Activated naive CD4-positive, alpha-beta T cell treated with anti-CD3 and anti-CD28 coated beads, Interleukin-2, amount 10 ng/mL, durations not matched to agents 7 days and 5 days (primary cell): Measurements from ENCODE around the gene WASL.
"Not testable (repeated sequence)": the region's sequence is repeated elsewhere in the genome, so short reads cannot be mapped to it uniquely, and the experiment has no call there.

ENCODE experiments used
- CTCF ChIA-PET: fragments of 350-600 bp; sonication (Branson Sonifier 250); formaldehyde crosslinking; loops from one replicate; lab custom pipeline; 2021; ENCODE audit warnings: antibody characterized with exemption; lab: Charles Lee
- DNase-seq: peaks from one replicate; pipeline ENCODE4 v3.0.0-alpha.2; 2020
- H3K27ac Mint-ChIP-seq: one replicate; pipeline ENCODE4 v1.8.0; 2021; ENCODE audit warnings: mild to moderate bottlenecking, moderate library complexity, mixed read lengths
- H3K27me3 Mint-ChIP-seq: one replicate; pipeline ENCODE4 v1.8.0; 2021; ENCODE audit warnings: mild to moderate bottlenecking, mixed read lengths
- H3K36me3 Mint-ChIP-seq: one replicate; pipeline ENCODE4 v1.8.0; 2021; ENCODE audit warnings: mixed read lengths
- H3K4me1 Mint-ChIP-seq: one replicate; pipeline ENCODE4 v1.8.0; 2021; ENCODE audit warnings: mixed read lengths
- H3K4me3 Mint-ChIP-seq: one replicate; pipeline ENCODE4 v1.8.0; 2021; ENCODE audit warnings: mild to moderate bottlenecking, moderate library complexity, mixed read lengths
- H3K9me3 Mint-ChIP-seq: one replicate; pipeline ENCODE4 v1.8.0; 2021; ENCODE audit warnings: mixed read lengths

Gene WASL

DNA sequence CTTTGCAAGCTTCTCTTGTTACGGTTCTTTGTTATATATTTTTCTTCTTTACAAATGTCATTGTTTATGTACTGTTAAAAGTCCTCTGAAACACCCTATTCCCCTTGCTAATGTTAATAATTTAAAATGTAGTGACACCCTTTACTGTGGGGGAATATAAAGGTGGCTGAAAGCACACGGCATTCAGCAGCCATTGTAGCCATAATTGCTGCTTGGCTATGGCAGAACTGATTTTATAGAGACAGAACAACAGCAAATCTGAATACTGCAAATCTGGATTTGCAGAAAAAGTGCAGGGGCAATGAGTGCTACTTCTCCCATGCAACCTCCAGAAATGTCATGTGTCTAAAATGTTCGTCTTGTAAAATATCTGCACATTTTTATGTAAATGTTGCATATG is 3.7 kb upstream of the WASL start:
- DNase-seq, result no peak
- Mint-ChIP-seq H3K4me3 (no peak overlapping the region), H3K9me3 (no peaks in the 10 kb centered on the region), H3K4me1 (peaks cover 27% of the 10 kb centered on the region), H3K27ac (no peak overlapping the region), H3K36me3 (peaks cover 4% of the 10 kb centered on the region), H3K27me3 (peaks cover 10% of the 10 kb centered on the region)
- CTCF ChIA-PET, result no interaction called here

DNA sequence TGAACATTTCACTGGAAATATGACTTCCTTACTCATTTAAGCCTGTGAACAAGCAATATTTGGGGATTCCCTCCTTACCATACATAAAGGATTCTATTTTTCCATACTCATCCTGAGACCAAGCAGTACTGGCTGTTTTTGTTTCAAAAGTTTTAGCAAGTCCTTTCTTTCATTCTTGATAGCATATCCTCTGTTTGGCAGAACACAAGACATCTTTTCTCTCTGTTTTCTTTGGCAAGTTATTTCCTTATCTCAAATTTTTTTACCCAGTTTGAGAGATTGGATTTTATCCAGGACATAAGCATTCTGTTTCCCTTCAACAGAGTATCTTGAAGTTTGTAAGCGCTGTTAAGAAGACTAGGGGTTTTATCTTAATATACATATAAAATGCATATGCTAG is 3.0 kb upstream of the WASL start:
- H3K4me3 Mint-ChIP-seq, result no peak overlapping the region
- DNase-seq, result no peak
- no peaks in the 10 kb centered on the region for H3K9me3 Mint-ChIP-seq
- H3K4me1 Mint-ChIP-seq, result peaks cover 34% of the 10 kb centered on the region
- H3K36me3 Mint-ChIP-seq, result peaks cover 6% of the 10 kb centered on the region
- no peak overlapping the region for H3K27ac Mint-ChIP-seq
- CTCF ChIA-PET, result no interaction called here
- peaks cover 10% of the 10 kb centered on the region for H3K27me3 Mint-ChIP-seq

DNA sequence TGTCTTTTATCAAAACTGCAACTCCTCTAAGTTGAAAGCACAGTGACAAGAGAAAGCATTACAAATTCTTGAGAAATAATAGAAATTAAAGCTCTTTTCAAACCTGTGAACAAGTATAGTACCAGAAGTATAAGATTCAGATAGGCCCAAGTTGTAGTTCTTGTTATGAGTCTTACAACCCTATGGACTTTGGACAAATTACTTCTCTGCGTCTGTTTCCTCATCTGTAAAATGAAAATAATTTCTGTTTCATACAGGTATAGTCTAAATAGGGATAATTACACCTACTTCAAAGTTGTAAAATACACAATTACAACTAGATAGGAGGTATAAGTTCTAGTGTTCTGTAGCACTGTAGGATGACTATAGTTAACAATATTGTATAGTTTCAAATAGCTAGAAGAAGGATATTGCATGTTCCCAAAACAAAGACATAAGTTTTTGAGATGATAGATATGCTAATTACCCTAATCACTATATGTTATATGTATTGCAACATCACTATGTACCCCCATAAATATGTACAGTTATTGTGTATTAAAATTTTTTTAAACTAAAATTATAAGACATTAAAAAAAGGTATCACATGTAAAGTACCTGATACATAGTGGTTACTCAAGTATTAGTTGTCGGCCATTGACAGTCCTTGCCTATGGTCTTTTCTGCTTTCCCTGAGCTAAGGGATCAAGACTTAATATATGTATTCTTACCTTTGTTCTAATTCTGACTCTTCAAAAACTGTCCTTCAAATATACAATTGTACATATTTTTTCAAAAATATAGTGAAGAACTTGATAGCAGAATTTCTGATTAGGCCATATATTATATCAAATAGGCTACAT is 1.8 kb upstream of the WASL start:
- peaks cover 10% of the 10 kb centered on the region for H3K27me3 Mint-ChIP-seq
- CTCF ChIA-PET, result interaction anchor here (0.5 to 1.3 kb wide), 3 partner anchors 24 to 126 kb away, joined by 3 to 5 read pairs (median 3); no protein-coding TSS in a partner anchor
- no peak overlapping the region for H3K27ac Mint-ChIP-seq
- H3K9me3 Mint-ChIP-seq, result no peaks in the 10 kb centered on the region
- no peak for DNase-seq
- H3K4me3 Mint-ChIP-seq, result no peak overlapping the region
- peaks cover 16% of the 10 kb centered on the region for H3K36me3 Mint-ChIP-seq
- peaks cover 45% of the 10 kb centered on the region for H3K4me1 Mint-ChIP-seq

DNA sequence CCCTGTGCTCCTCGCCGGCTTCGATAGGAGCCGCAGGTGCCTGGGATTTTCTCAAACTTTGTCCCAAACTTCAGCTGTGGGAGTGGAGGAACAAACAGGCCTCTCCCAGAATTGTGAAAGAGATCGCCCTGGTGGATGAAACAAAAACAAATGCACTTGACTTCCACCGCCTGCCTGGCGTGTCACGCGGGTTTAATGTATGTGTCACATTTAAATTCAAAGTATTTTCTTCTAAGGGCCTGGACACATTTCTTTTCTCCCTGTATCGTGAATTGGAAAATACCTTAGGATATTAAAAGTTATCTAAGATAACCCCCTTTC is 694 bp upstream of the WASL start:
- no peak for DNase-seq

DNA sequence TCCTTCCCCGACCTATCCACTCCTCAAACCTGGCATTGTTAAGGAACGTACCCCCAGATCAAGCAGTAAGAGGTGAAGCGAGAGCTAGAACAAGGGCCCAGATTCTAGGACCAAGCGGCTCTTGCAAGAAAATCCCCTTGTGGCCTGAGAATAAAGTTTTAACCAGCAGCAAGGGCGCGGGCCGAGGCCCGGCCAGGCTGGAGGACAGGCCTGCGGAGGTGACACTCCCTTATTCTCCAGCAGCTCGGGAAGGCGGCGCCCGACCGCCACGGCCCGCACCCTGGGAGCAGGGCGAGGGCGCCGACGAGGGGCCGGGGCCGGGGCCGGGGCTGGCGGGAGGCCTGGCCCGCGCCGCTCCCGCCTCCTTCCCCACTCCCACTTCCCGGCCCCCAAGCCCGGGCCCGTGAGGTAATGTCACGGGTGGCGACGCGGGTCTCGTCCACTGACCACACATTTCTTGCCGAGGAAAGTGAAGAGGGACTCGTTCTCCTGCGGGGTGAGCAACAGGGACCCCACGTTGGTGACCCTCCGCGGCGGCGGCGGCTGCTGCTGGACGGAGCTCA is 551 bp downstream of the WASL start:
- Mint-ChIP-seq H3K4me3 (peak overlapping the region; percentile 95), H3K27me3 (peaks cover 5% of the 10 kb centered on the region), H3K9me3 (no peaks in the 10 kb centered on the region), H3K27ac (peak overlapping the region; percentile 91), H3K36me3 (peaks cover 22% of the 10 kb centered on the region), H3K4me1 (peaks cover 53% of the 10 kb centered on the region)
- CTCF ChIA-PET, result interaction anchor here (1.7 kb wide), 1 partner anchor 29 kb away, joined by 5 read pairs; no protein-coding TSS in a partner anchor
- peak; percentile 49 for DNase-seq

More for the DNA sequence above, 694 bp upstream of the WASL start:
- no peaks in the 10 kb centered on the region for H3K9me3 Mint-ChIP-seq
- peaks cover 19% of the 10 kb centered on the region for H3K36me3 Mint-ChIP-seq
- peaks cover 8% of the 10 kb centered on the region for H3K27me3 Mint-ChIP-seq
- CTCF ChIA-PET, result interaction anchor here (0.8 to 1.6 kb wide), 7 partner anchors 10 to 123 kb away, joined by 3 to 6 read pairs (median 3); no protein-coding TSS in a partner anchor
- H3K27ac Mint-ChIP-seq, result peak overlapping the region; percentile 95
- H3K4me1 Mint-ChIP-seq, result peaks cover 45% of the 10 kb centered on the region
- peak overlapping the region; percentile 95 for H3K4me3 Mint-ChIP-seq

DNA sequence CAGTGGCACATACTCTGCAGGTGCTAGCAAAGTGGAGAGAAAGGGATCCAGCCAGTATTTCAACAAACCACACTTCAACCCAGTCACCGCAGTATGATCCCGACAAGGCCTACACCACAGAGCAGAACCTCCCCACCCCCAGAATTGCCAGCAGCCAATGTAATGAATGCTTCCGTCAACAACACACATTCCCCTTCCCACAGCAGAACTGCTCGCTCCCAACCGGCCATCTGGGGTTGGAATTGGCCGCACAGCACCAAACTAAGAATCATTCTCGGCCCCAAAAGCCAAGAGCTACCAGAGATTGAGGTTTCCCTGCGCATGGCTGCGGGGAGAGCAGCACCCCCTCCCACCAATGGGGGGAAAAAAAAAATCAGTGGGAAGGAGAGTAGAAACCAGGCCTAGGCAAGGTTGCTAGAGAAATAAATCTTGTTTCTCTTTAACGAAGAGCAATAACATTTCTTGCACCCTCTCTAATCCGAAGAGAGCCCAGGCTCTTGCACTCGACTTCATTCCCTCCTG is 1.1 kb downstream of the WASL start:
- Mint-ChIP-seq H3K27me3 (peaks cover 5% of the 10 kb centered on the region), H3K9me3 (no peaks in the 10 kb centered on the region), H3K4me3 (peak overlapping the region; percentile 95), H3K4me1 (peaks cover 56% of the 10 kb centered on the region), H3K27ac (peak overlapping the region; percentile 91), H3K36me3 (peaks cover 23% of the 10 kb centered on the region)
- peak; percentile 51 for DNase-seq
- CTCF ChIA-PET, result interaction anchor here (1.7 kb wide), 1 partner anchor 28 kb away, joined by 5 read pairs; no protein-coding TSS in a partner anchor

DNA sequence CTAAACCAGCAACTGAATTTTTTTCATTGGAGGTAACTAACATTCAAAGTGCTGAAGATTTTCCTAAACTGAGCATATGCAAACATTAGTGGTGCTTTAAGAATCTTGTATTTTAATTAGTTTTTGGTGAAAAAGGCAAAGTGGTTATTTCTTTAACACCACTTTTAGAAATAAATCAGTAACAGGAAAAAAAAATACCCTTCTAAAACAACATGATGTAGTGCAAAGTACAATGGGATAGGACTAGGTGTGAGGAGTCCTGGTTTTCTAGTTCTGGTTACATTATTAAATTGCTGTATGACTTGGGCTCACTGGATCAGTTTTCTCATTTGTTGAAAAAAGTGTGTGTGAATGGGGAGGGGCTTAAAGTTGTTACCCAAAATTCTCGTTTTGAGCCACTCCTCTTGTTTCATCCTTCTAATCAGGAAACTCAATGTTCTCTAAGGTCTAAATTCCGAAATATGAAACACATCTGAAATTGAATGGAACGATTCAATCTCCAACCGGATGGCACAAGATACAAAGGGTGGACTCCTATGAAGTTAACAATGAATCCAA is 1.8 kb downstream of the WASL start:
- no peak for DNase-seq
- Mint-ChIP-seq H3K9me3 (no peaks in the 10 kb centered on the region), H3K4me3 (peak overlapping the region; percentile 95), H3K27me3 (peaks cover 5% of the 10 kb centered on the region), H3K36me3 (peaks cover 25% of the 10 kb centered on the region), H3K27ac (peak overlapping the region; percentile 91), H3K4me1 (peaks cover 59% of the 10 kb centered on the region)
- CTCF ChIA-PET, result interaction anchor here (1.0 kb wide), 1 partner anchor 32 kb away, joined by 3 read pairs; no protein-coding TSS in a partner anchor

DNA sequence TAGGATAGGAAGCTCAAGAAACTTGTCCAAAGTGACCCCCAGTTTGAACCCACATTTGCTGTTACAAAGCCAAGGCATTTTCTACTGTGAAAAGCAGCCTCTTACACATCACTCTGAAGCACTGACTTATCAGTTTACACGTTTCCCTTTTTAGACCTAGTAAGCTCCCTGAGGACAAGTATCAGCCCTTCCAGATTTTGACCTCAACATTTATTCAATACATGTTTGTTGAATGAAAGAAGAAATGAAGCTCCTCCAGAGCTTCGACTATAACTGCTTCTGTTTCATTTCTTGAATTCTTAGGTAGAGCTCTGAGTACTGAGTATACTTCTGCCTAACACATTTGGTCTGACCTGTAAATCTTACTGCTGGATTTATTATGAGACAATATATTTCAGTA is 2.7 kb downstream of the WASL start:
- peaks cover 5% of the 10 kb centered on the region for H3K27me3 Mint-ChIP-seq
- H3K9me3 Mint-ChIP-seq, result no peaks in the 10 kb centered on the region
- CTCF ChIA-PET, result interaction anchor here (0.6 to 1.0 kb wide), 2 partner anchors 31 to 1181 kb away, joined by 3 read pairs; no protein-coding TSS in a partner anchor
- no peak for DNase-seq
- peak overlapping the region; percentile 95 for H3K4me3 Mint-ChIP-seq
- peaks cover 25% of the 10 kb centered on the region for H3K36me3 Mint-ChIP-seq
- peaks cover 53% of the 10 kb centered on the region for H3K4me1 Mint-ChIP-seq
- no peak overlapping the region for H3K27ac Mint-ChIP-seq

DNA sequence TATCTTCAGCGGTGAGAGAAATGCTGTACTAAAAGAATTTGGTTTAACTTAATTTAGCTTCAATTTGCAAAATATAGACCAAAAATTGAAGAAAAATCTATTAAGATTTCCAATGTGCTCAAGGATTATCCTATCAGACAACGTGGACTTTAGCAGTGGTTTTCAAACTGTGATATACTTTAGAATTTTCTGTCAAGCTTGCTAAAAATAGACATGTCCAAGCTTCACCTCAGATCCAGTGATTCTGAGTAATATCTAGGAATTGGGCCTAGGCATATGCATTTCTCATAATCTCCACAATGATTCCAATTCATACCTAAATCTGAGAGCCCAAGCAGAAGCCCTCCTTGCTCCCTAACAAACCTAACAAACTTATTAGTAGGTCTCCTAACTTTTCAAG is 3.4 kb downstream of the WASL start:
- H3K27me3 Mint-ChIP-seq, result peaks cover 5% of the 10 kb centered on the region
- CTCF ChIA-PET, result no interaction called here
- H3K4me1 Mint-ChIP-seq, result peaks cover 55% of the 10 kb centered on the region
- H3K9me3 Mint-ChIP-seq, result no peaks in the 10 kb centered on the region
- peaks cover 25% of the 10 kb centered on the region for H3K36me3 Mint-ChIP-seq
- DNase-seq, result no peak
- H3K4me3 Mint-ChIP-seq, result no peak overlapping the region
- H3K27ac Mint-ChIP-seq, result no peak overlapping the region

DNA sequence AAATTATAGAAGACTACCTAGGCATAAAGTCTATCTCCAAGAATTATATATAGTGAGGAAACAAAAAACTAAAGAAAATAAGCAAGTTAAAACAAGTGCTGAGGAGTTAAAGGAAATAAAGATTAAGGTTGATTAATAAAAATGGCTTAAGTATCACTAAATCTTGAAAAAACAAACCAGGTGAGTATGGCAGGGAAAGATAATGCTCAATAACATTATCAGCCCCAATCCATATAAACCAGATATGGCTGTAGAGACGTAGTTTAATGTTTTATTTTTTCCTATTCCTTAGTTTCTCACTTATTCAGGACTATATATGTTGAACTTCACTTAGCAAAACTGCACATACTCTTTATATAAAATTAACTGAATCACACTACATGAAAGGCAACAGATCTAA is 4.4 kb downstream of the WASL start:
- Mint-ChIP-seq H3K36me3 (peaks cover 25% of the 10 kb centered on the region), H3K4me3 (no peak overlapping the region), H3K27ac (no peak overlapping the region), H3K9me3 (no peaks in the 10 kb centered on the region), H3K27me3 (peaks cover 4% of the 10 kb centered on the region), H3K4me1 (peaks cover 50% of the 10 kb centered on the region)
- DNase-seq, result no peak
- CTCF ChIA-PET, result no interaction called here

DNA sequence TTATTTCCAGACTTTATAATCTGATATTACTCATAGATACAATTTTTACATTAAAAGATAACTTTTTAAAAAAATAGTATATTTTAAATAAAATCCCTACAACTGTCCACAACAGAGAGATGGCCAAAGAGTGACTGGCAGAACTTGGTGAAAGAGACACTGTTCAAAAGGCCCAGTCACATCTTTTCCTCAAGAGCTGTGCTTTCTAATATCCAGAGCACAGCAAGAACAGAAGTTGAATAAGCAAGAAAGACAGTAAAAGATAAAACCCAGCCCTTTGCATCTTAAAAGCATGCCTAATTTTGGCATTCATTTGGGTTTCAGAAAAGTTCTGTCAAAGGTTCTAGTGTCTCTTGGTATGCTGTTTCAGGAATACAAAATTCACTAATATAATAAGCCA is 6.9 kb downstream of the WASL start:
- Mint-ChIP-seq H3K36me3 (peaks cover 25% of the 10 kb centered on the region), H3K9me3 (no peaks in the 10 kb centered on the region), H3K27ac (no peak overlapping the region), H3K4me3 (no peak overlapping the region), H3K4me1 (peaks cover 37% of the 10 kb centered on the region), H3K27me3 (no peaks in the 10 kb centered on the region)
- no peak for DNase-seq
- CTCF ChIA-PET, result no interaction called here

DNA sequence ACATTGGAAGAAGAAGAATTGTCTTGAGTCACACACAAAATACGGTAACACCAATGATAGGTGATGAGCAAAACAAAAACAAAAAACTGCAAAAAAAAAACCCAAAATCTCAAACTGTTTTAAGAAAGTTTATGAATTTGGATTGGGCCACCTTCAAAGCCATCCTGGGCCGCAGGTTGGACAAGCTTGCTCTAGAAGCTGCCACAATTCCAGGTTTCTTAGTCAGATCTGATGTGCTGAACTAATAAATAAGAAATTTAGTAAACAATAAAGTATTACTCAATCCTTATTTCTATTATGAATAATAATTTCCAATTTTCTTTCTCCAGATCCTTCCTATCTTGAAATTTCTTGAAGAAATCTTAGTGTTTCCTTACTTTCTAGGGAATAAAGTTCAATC is 10.0 kb downstream of the WASL start:
- no peak for DNase-seq
- Mint-ChIP-seq H3K9me3 (peaks cover 16% of the 10 kb centered on the region), H3K27me3 (no peaks in the 10 kb centered on the region), H3K4me1 (peaks cover 19% of the 10 kb centered on the region), H3K36me3 (peaks cover 26% of the 10 kb centered on the region), H3K4me3 (no peak overlapping the region), H3K27ac (no peak overlapping the region)
- CTCF ChIA-PET, result no interaction called here

DNA sequence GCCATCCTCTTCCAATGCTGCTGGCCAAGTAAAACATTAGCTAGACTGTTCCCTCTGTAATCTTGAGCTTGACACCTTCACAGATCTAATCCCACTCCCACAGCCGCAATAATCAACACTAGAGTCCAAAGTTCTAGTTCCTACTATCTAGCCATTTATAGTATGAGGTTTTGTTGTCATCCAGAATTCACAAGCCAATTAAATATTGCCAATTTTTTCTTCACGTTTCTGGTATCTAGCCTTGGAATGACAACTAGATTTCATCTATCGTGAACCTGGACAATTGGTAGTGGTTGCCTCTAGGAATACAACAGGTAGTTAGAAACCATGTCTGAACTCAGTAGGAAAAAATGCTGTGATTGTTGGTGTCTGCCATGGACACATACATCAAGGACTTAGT is 10.4 kb downstream of the WASL start:
- Mint-ChIP-seq H3K27me3 (no peaks in the 10 kb centered on the region), H3K9me3 (peaks cover 17% of the 10 kb centered on the region), H3K4me1 (peaks cover 19% of the 10 kb centered on the region), H3K36me3 (peaks cover 28% of the 10 kb centered on the region), H3K4me3 (no peak overlapping the region), H3K27ac (no peak overlapping the region)
- DNase-seq, result no peak
- CTCF ChIA-PET, result no interaction called here

DNA sequence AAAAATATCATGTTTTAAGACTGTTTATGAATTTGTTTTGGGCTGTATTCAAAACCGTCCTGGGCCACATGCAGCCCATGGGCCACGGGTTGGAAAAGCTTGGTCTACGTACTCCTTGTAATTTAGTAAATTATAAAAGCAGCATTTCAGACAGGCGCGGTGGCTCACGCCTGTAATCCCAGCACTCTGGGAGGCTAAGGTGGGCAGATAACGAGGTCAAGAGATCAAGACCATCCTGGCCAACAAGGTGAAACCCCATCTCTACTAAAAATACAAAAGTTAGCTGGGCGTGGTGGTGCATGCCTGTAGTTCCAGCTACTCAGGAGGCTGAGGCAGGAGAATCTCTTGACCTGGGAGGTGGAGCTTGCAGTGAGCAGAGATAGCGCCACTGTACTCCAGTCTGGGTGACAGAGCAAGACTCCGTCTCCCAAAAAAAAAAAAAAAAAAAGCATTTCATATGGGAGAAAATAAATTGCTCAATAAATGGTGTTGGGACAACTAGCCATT is 11.6 kb downstream of the WASL start:
- DNase-seq, H3K4me3 Mint-ChIP-seq, H3K27ac Mint-ChIP-seq, CTCF ChIA-PET, H3K27me3 Mint-ChIP-seq: not testable (repeated sequence)
- Mint-ChIP-seq H3K36me3 (peaks cover 34% of the 10 kb centered on the region), H3K9me3 (peaks cover 23% of the 10 kb centered on the region), H3K4me1 (peaks cover 14% of the 10 kb centered on the region)
